Epithelial cell of esophagus (primary cell): ENCODE data around the gene B4GALNT4.
"Not testable (repeated sequence)": the region's sequence is repeated elsewhere in the genome, so short reads cannot be mapped to it uniquely, and the experiment has no call there.

Experiments
- DNase-seq: peaks from one replicate; pipeline ENCODE4 v3.0.0; 2010; ENCODE audit warnings: low read depth
- H3K4me3 ChIP-seq: 2 replicates; pipeline ENCODE4 v1.5.1; 2011; ENCODE audit warnings: mild to moderate bottlenecking, low read length, control low read depth
- CTCF ChIP-seq: IDR thresholded peaks from 2 replicates; pipeline ENCODE4 v1.5.1; 2011; ENCODE audit warnings: low read depth, mild to moderate bottlenecking, low read length, control low read depth, inconsistent platforms; ENCODE audit not compliant: insufficient read depth; ENCODE audit errors: missing control alignments

The B4GALNT4 gene

GRCh38 chr11:409600-410483 lies 40.5 kb downstream of the B4GALNT4 start:
- DNase-seq: no peak
- no peak overlapping the region for H3K4me3 ChIP-seq
- TF ChIP-seq CTCF: no peak

GRCh38 chr11:410711-411110 lies 41.4 kb downstream of the B4GALNT4 start:
- not testable (repeated sequence) for DNase-seq

GRCh38 chr11:411520-411919 lies 42.2 kb downstream of the B4GALNT4 start:
- not testable (repeated sequence) for DNase-seq, H3K4me3 ChIP-seq

More at GRCh38 chr11:410711-411110, 41.4 kb downstream of the B4GALNT4 start:
- not testable (repeated sequence) for H3K4me3 ChIP-seq

GRCh38 chr11:412641-413119 lies 43.4 kb downstream of the B4GALNT4 start:
- H3K4me3 ChIP-seq: no peak overlapping the region
- no peak for DNase-seq
- no peak for TF ChIP-seq CTCF

- no peak for TF ChIP-seq CTCF
- DNase-seq: no peak
- no peak overlapping the region for H3K4me3 ChIP-seq
Observed at GRCh38 chr11:413120-414081, 44.1 kb downstream of the B4GALNT4 start.

- TF ChIP-seq CTCF: no peak
- no peak overlapping the region for H3K4me3 ChIP-seq
- DNase-seq: no peak
Observed at GRCh38 chr11:414318-414857, 45.1 kb downstream of the B4GALNT4 start.

- TF ChIP-seq CTCF: no peak
- H3K4me3 ChIP-seq: no peak overlapping the region
- DNase-seq: no peak
Observed at GRCh38 chr11:415640-416041, 46.3 kb downstream of the B4GALNT4 start.
